Eye (tissue), 1 donor: Measurements from ENCODE around the gene ACVR1C.

Experiments used
- DNase-seq: peaks from one replicate; pipeline ENCODE4 v3.0.0-alpha.2; 2015

Gene ACVR1C

GRCh38 chr2:157628477-157629415 is at the start of gene ACVR1C:
ACVR1C (minus strand) TSS chr2:157628864; CDS start chr2:157628644, 220 bp downstream.
- peak; percentile 90 for DNase-seq

- no peak for DNase-seq
Observed at GRCh38 chr2:157677941-157678340, 49.3 kb upstream of the ACVR1C start.

- no peak for DNase-seq
Observed at GRCh38 chr2:157672129-157672528, 43.5 kb upstream of the ACVR1C start.

GRCh38 chr2:157662401-157662800 is 33.7 kb upstream of the ACVR1C start:
- no peak for DNase-seq

- no peak for DNase-seq
Observed at GRCh38 chr2:157661776-157662175, 33.1 kb upstream of the ACVR1C start.

- no peak for DNase-seq
Observed at GRCh38 chr2:157657858-157658257, 29.2 kb upstream of the ACVR1C start.

- DNase-seq = no peak
Observed at GRCh38 chr2:157657101-157657500, 28.4 kb upstream of the ACVR1C start.

- no peak for DNase-seq
Observed at GRCh38 chr2:157644776-157645175, 16.1 kb upstream of the ACVR1C start.

- DNase-seq = no peak
Observed at GRCh38 chr2:157631861-157632260, 3.2 kb upstream of the ACVR1C start.

- DNase-seq = no peak
Observed at GRCh38 chr2:157627594-157628476, 829 bp downstream of the ACVR1C start.

- DNase-seq = no peak
Observed at GRCh38 chr2:157625296-157625695, 3.4 kb downstream of the ACVR1C start.

GRCh38 chr2:157620956-157621355 is 7.7 kb downstream of the ACVR1C start:
- DNase-seq = no peak

- DNase-seq = no peak
Observed at GRCh38 chr2:157611726-157612125, 16.9 kb downstream of the ACVR1C start.

- DNase-seq = no peak
Observed at GRCh38 chr2:157611110-157611509, 17.6 kb downstream of the ACVR1C start.

- DNase-seq = no peak
Observed at GRCh38 chr2:157606534-157606933, 22.1 kb downstream of the ACVR1C start.

GRCh38 chr2:157603198-157603597 is 25.5 kb downstream of the ACVR1C start:
- DNase-seq = no peak

- no peak for DNase-seq
Observed at GRCh38 chr2:157601807-157602206, 26.9 kb downstream of the ACVR1C start.

GRCh38 chr2:157596992-157597681 is 31.5 kb downstream of the ACVR1C start:
- peak; percentile 47 for DNase-seq

- peak; percentile 5 for DNase-seq
Observed at GRCh38 chr2:157593411-157593810, 35.3 kb downstream of the ACVR1C start.

- peak; percentile 38 for DNase-seq
Observed at GRCh38 chr2:157592948-157593347, 35.7 kb downstream of the ACVR1C start.

- DNase-seq = peak; percentile 41
Observed at GRCh38 chr2:157592374-157592773, 36.3 kb downstream of the ACVR1C start.

GRCh38 chr2:157587576-157587975 is 41.1 kb downstream of the ACVR1C start:
- peak; percentile 4 for DNase-seq

- DNase-seq = no peak
Observed at GRCh38 chr2:157574165-157574564, 54.5 kb downstream of the ACVR1C start.
